ENCODE results near the gene PKDREJ.

DNA sequence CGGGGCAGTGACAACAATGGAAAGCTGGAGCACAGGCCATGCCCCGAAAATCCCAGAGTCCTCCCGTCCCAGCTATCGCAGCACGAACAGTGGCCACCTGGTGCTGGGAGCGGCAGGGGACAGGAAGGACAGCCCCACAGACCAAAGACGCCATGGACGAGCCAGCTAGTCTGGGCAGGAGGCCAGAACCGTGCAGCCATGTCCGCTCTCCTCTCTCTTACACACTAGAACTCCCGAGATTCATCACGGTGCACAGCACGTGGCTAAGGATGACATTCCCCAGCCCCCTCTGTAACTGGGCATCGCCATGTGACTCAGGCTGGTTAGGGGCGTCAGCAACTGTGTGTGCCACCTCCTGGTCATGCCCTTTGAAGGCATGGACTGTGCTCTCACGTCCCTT is 17.6 kb downstream of the PKDREJ start:
- TF ChIP-seq, protein P1, sequence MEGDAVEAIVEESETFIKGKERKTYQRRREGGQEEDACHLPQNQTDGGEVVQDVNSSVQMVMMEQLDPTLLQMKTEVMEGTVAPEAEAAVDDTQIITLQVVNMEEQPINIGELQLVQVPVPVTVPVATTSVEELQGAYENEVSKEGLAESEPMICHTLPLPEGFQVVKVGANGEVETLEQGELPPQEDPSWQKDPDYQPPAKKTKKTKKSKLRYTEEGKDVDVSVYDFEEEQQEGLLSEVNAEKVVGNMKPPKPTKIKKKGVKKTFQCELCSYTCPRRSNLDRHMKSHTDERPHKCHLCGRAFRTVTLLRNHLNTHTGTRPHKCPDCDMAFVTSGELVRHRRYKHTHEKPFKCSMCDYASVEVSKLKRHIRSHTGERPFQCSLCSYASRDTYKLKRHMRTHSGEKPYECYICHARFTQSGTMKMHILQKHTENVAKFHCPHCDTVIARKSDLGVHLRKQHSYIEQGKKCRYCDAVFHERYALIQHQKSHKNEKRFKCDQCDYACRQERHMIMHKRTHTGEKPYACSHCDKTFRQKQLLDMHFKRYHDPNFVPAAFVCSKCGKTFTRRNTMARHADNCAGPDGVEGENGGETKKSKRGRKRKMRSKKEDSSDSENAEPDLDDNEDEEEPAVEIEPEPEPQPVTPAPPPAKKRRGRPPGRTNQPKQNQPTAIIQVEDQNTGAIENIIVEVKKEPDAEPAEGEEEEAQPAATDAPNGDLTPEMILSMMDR (IDR thresholded peaks at IDR 0.05) = no peak
- TF ChIP-seq ETV6 (CRISPR knock-in tag; IDR thresholded peaks at IDR 0.05) (no peak), ZNF317 (CRISPR knock-in tag; IDR thresholded peaks at IDR 0.05; ENCODE audit: borderline replicate concordance, low read depth) (no peak), ZNF138 (CRISPR knock-in tag; conservative IDR thresholded peaks at IDR 0.05) (no peak), TP53 (CRISPR knock-in tag; IDR thresholded peaks at IDR 0.05) (no peak), NR3C1 (CRISPR knock-in tag; conservative IDR thresholded peaks at IDR 0.05; ENCODE audit: low read depth) (no peak), GABPB1 (CRISPR knock-in tag; IDR thresholded peaks at IDR 0.05) (no peak), ZBTB21 (CRISPR knock-in tag; IDR thresholded peaks at IDR 0.05; ENCODE audit: borderline replicate concordance) (no peak), USF2 (CRISPR knock-in tag; IDR thresholded peaks at IDR 0.05) (no peak), OVOL2 (CRISPR knock-in tag; IDR thresholded peaks at IDR 0.05; ENCODE audit: borderline replicate concordance) (no peak), KAT7 (CRISPR knock-in tag; IDR thresholded peaks at IDR 0.05; ENCODE audit: borderline replicate concordance) (no peak)
- TF ChIP-seq, protein P2, sequence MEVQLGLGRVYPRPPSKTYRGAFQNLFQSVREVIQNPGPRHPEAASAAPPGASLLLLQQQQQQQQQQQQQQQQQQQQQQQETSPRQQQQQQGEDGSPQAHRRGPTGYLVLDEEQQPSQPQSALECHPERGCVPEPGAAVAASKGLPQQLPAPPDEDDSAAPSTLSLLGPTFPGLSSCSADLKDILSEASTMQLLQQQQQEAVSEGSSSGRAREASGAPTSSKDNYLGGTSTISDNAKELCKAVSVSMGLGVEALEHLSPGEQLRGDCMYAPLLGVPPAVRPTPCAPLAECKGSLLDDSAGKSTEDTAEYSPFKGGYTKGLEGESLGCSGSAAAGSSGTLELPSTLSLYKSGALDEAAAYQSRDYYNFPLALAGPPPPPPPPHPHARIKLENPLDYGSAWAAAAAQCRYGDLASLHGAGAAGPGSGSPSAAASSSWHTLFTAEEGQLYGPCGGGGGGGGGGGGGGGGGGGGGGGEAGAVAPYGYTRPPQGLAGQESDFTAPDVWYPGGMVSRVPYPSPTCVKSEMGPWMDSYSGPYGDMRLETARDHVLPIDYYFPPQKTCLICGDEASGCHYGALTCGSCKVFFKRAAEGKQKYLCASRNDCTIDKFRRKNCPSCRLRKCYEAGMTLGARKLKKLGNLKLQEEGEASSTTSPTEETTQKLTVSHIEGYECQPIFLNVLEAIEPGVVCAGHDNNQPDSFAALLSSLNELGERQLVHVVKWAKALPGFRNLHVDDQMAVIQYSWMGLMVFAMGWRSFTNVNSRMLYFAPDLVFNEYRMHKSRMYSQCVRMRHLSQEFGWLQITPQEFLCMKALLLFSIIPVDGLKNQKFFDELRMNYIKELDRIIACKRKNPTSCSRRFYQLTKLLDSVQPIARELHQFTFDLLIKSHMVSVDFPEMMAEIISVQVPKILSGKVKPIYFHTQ (CRISPR knock-in tag; IDR thresholded peaks at IDR 0.05) = no peak
- TF ChIP-seq, protein P3, sequence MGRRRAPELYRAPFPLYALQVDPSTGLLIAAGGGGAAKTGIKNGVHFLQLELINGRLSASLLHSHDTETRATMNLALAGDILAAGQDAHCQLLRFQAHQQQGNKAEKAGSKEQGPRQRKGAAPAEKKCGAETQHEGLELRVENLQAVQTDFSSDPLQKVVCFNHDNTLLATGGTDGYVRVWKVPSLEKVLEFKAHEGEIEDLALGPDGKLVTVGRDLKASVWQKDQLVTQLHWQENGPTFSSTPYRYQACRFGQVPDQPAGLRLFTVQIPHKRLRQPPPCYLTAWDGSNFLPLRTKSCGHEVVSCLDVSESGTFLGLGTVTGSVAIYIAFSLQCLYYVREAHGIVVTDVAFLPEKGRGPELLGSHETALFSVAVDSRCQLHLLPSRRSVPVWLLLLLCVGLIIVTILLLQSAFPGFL (CRISPR knock-in tag; IDR thresholded peaks at IDR 0.05; ENCODE audit: borderline replicate concordance) = no peak
- TF ChIP-seq, protein P4, sequence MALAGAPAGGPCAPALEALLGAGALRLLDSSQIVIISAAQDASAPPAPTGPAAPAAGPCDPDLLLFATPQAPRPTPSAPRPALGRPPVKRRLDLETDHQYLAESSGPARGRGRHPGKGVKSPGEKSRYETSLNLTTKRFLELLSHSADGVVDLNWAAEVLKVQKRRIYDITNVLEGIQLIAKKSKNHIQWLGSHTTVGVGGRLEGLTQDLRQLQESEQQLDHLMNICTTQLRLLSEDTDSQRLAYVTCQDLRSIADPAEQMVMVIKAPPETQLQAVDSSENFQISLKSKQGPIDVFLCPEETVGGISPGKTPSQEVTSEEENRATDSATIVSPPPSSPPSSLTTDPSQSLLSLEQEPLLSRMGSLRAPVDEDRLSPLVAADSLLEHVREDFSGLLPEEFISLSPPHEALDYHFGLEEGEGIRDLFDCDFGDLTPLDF (CRISPR knock-in tag; IDR thresholded peaks at IDR 0.05) = no peak
